BLaER1 (cell line): Measurements from ENCODE around the gene PPFIA2.

Experiments
- H3K27ac ChIP-seq: shearing (Covaris generic); formaldehyde crosslinking; 2 replicates; pipeline ENCODE4 v1.8.1; 2022
- H3K27me3 ChIP-seq: shearing (Covaris generic); formaldehyde crosslinking; 2 replicates; pipeline ENCODE4 v1.8.1; 2022
- H3K36me3 ChIP-seq: shearing (Covaris generic); formaldehyde crosslinking; 2 replicates; pipeline ENCODE4 v1.8.1; 2022
- H3K4me1 ChIP-seq: shearing (Covaris generic); formaldehyde crosslinking; 2 replicates; pipeline ENCODE4 v1.8.1; 2022
- H3K4me2 ChIP-seq: shearing (Covaris generic); formaldehyde crosslinking; 2 replicates; pipeline ENCODE4 v1.8.1; 2022
- H3K4me3 ChIP-seq: shearing (Covaris generic); formaldehyde crosslinking; 2 replicates; pipeline ENCODE4 v1.8.1; 2022
- H3K9ac ChIP-seq: shearing (Covaris generic); formaldehyde crosslinking; 2 replicates; pipeline ENCODE4 v1.8.1; 2022
- H3K9me3 ChIP-seq: shearing (Covaris generic); formaldehyde crosslinking; 2 replicates; pipeline ENCODE4 v1.8.1; 2022
- H4K20me1 ChIP-seq: shearing (Covaris generic); formaldehyde crosslinking; 2 replicates; pipeline ENCODE4 v1.8.1; 2022
- Cebpa-rat ChIP-seq: shearing (Covaris generic); IDR thresholded peaks from 2 replicates; pipeline ENCODE4 v1.8.1; 2022

Gene PPFIA2

DNA sequence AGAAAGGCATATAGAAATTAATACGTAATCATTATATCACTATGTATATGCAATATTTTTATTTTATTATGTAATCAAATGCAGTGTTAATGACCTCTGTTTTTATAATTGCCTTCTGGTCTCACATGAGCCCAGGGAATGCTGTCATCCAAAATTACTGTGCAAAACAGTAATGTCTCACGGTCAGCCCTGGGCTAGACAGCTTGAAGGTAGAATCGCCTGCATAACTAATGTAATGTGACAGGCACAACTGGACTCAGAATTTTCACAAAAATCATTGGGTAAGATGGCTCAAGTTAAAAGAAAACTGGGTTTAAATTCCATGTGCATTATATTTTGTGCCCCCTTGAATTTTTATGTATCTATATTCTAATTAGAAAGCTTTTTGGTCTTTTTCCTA is 293.3 kb downstream of the PPFIA2 start:
- H4K20me1 ChIP-seq = no peaks in the 10 kb centered on the region
- H3K27me3 ChIP-seq = no peaks in the 10 kb centered on the region
- no peak overlapping the region for H3K4me2 ChIP-seq
- H3K27ac ChIP-seq = no peak overlapping the region
- peaks cover 6% of the 10 kb centered on the region for H3K4me1 ChIP-seq
- no peak for TF ChIP-seq Cebpa-rat
- H3K4me3 ChIP-seq = no peak overlapping the region
- H3K9me3 ChIP-seq = no peaks in the 10 kb centered on the region
- no peaks in the 10 kb centered on the region for H3K36me3 ChIP-seq
- H3K9ac ChIP-seq = no peak overlapping the region

GRCh38 chr12:81465191-81465590 is 294.0 kb downstream of the PPFIA2 start:
- H3K4me3 ChIP-seq = no peak overlapping the region
- H3K9me3 ChIP-seq = no peaks in the 10 kb centered on the region
- no peak overlapping the region for H3K9ac ChIP-seq
- H3K36me3 ChIP-seq = no peaks in the 10 kb centered on the region
- H3K4me2 ChIP-seq = peak overlapping the region; percentile 25
- no peak overlapping the region for H3K27ac ChIP-seq
- no peak for TF ChIP-seq Cebpa-rat
- no peaks in the 10 kb centered on the region for H4K20me1 ChIP-seq
- H3K4me1 ChIP-seq = peaks cover 6% of the 10 kb centered on the region
- no peaks in the 10 kb centered on the region for H3K27me3 ChIP-seq

DNA sequence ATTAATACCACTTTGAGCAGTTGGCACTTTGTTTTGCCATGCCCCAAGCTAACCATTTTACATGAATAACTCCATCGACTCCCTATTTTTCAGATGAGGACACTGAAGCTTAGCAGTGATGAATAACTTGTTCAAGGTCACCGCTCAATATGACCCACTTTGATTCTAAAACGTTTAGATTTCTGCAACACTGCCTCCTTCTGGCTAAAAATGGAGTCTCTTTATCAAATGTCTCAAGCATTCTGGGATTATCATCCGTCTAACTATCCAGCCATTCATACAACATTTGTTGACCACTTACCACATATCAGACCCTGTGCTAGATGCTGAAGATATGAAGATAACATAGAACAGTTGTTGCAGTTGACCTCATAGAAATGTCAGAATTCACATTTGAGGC is 298.0 kb downstream of the PPFIA2 start:
- Histone ChIP-seq H3K9ac (no peak overlapping the region), H4K20me1 (no peaks in the 10 kb centered on the region), H3K4me2 (no peak overlapping the region), H3K27ac (no peak overlapping the region), H3K9me3 (no peaks in the 10 kb centered on the region), H3K4me1 (peaks cover 6% of the 10 kb centered on the region), H3K36me3 (no peaks in the 10 kb centered on the region), H3K27me3 (no peaks in the 10 kb centered on the region), H3K4me3 (no peak overlapping the region)
- no peak for TF ChIP-seq Cebpa-rat

DNA sequence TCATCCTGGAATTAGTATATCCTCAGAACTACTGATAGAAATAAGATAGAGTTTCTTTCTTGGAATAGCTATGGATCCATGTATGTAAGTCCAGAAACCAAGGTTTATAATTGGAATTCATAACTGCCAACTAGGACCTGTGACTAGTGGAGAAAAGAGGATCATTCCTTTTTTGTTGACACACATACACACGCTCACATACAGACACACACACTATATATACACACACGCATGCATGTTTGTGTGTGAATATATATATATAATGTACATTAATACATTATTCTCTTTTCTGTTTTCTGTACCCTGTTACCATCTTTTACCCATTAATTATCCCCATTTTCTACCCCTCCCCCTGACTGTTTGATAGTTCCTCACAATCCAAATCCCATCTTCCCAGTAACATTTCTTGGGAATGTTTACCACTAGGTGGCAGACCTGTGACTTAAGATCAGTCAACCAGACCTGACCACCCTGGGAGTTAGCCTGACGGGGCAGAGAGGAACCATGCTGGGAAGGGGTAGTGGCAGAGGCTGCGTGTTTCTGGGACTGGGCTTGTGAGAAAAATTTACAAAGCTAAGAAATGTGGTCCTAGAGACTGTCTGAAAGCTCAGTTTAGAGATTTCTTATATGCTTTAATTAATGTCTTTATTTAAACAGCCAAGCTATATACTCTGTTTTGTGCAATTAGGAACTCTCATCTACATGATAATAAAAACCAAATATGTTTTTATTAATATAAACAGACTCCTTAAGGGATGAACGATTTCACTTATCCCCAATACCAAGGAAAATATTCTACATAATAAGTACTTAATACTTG is 308.0 kb downstream of the PPFIA2 start:
- no peak for TF ChIP-seq Cebpa-rat

GRCh38 chr12:81441629-81442028 is 317.5 kb downstream of the PPFIA2 start:
- Histone ChIP-seq H4K20me1 (no peaks in the 10 kb centered on the region), H3K36me3 (no peaks in the 10 kb centered on the region), H3K9ac (no peak overlapping the region), H3K9me3 (no peaks in the 10 kb centered on the region), H3K4me3 (no peak overlapping the region), H3K27ac (no peak overlapping the region), H3K4me1 (no peaks in the 10 kb centered on the region), H3K27me3 (no peaks in the 10 kb centered on the region), H3K4me2 (no peak overlapping the region)
- TF ChIP-seq Cebpa-rat = no peak

More for the DNA sequence above, 308.0 kb downstream of the PPFIA2 start:
- Histone ChIP-seq H3K9ac (no peak overlapping the region), H3K4me2 (no peak overlapping the region), H3K27me3 (no peaks in the 10 kb centered on the region), H3K27ac (no peak overlapping the region), H3K4me1 (no peaks in the 10 kb centered on the region), H3K36me3 (no peaks in the 10 kb centered on the region), H4K20me1 (no peaks in the 10 kb centered on the region), H3K4me3 (no peak overlapping the region), H3K9me3 (no peaks in the 10 kb centered on the region)

DNA sequence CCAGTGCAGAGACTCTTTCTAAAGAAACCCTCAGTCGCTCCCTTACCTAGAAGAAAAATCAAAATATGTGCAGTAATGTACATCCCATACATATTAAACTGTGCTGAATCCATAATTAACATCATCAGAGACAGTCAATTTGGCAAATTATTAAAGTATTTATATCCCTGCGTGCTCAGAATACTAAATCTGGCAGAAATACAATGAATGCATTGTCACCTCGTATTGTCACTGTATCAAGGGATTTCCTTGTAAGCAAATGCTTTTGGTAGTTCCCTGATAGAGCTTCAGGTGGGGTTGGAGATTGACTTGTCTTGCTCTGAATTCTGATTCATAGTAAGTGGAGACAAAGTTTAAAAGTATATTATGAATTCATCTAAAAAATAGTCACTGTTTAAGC is 319.1 kb downstream of the PPFIA2 start:
- H3K9ac ChIP-seq = no peak overlapping the region
- no peak for TF ChIP-seq Cebpa-rat
- H3K27ac ChIP-seq = no peak overlapping the region
- no peaks in the 10 kb centered on the region for H4K20me1 ChIP-seq
- no peaks in the 10 kb centered on the region for H3K9me3 ChIP-seq
- no peaks in the 10 kb centered on the region for H3K27me3 ChIP-seq
- H3K36me3 ChIP-seq = no peaks in the 10 kb centered on the region
- H3K4me1 ChIP-seq = no peaks in the 10 kb centered on the region
- H3K4me2 ChIP-seq = no peak overlapping the region
- H3K4me3 ChIP-seq = no peak overlapping the region

- no peak for TF ChIP-seq Cebpa-rat
- Histone ChIP-seq H3K27ac (no peak overlapping the region), H4K20me1 (no peaks in the 10 kb centered on the region), H3K9ac (no peak overlapping the region), H3K4me1 (no peaks in the 10 kb centered on the region), H3K36me3 (no peaks in the 10 kb centered on the region), H3K27me3 (no peaks in the 10 kb centered on the region), H3K4me3 (no peak overlapping the region), H3K4me2 (no peak overlapping the region), H3K9me3 (no peaks in the 10 kb centered on the region)
Measured at GRCh38 chr12:81439344-81439743, 319.8 kb downstream of the PPFIA2 start.

- no peaks in the 10 kb centered on the region for H4K20me1 ChIP-seq
- H3K36me3 ChIP-seq = no peaks in the 10 kb centered on the region
- H3K4me2 ChIP-seq = no peak overlapping the region
- H3K4me3 ChIP-seq = no peak overlapping the region
- no peak overlapping the region for H3K9ac ChIP-seq
- no peaks in the 10 kb centered on the region for H3K27me3 ChIP-seq
- H3K9me3 ChIP-seq = no peaks in the 10 kb centered on the region
- H3K27ac ChIP-seq = no peak overlapping the region
- TF ChIP-seq Cebpa-rat = no peak
- no peaks in the 10 kb centered on the region for H3K4me1 ChIP-seq
Measured at GRCh38 chr12:81417056-81417455, 342.1 kb downstream of the PPFIA2 start.

DNA sequence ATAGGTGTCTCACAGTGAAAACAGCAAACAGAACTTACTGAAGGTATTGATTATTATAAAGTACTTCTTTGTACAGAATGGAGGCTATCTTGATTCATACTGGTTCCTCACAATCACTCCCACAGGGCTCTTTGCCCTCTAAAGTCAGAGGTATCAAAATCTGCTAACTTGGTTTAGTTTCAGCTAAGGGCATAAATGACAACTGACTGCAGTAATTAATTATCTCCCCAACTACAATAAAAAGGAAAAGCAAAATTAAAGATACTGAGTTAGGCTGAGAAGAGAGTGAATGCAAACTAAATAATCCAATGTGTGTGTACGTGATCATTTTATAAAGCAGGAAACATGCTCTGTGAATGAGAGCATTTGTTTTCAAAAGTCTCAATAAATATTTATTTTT is 342.6 kb downstream of the PPFIA2 start:
- no peak overlapping the region for H3K27ac ChIP-seq
- no peaks in the 10 kb centered on the region for H3K27me3 ChIP-seq
- no peaks in the 10 kb centered on the region for H3K36me3 ChIP-seq
- no peaks in the 10 kb centered on the region for H3K9me3 ChIP-seq
- H4K20me1 ChIP-seq = no peaks in the 10 kb centered on the region
- H3K9ac ChIP-seq = no peak overlapping the region
- H3K4me1 ChIP-seq = no peaks in the 10 kb centered on the region
- no peak overlapping the region for H3K4me2 ChIP-seq
- H3K4me3 ChIP-seq = no peak overlapping the region
- TF ChIP-seq Cebpa-rat = no peak

GRCh38 chr12:81414441-81414840 is 344.7 kb downstream of the PPFIA2 start:
- Histone ChIP-seq H3K4me1 (no peaks in the 10 kb centered on the region), H4K20me1 (no peaks in the 10 kb centered on the region), H3K9me3 (no peaks in the 10 kb centered on the region), H3K27me3 (no peaks in the 10 kb centered on the region), H3K9ac (no peak overlapping the region), H3K4me2 (no peak overlapping the region), H3K27ac (no peak overlapping the region), H3K4me3 (no peak overlapping the region), H3K36me3 (no peaks in the 10 kb centered on the region)
- no peak for TF ChIP-seq Cebpa-rat

GRCh38 chr12:81412940-81413339 is 346.2 kb downstream of the PPFIA2 start:
- Histone ChIP-seq H3K36me3 (no peaks in the 10 kb centered on the region), H4K20me1 (no peaks in the 10 kb centered on the region), H3K4me1 (no peaks in the 10 kb centered on the region), H3K4me3 (no peak overlapping the region), H3K9me3 (no peaks in the 10 kb centered on the region), H3K4me2 (no peak overlapping the region), H3K27ac (no peak overlapping the region), H3K27me3 (no peaks in the 10 kb centered on the region), H3K9ac (no peak overlapping the region)
- no peak for TF ChIP-seq Cebpa-rat
